Keratinocyte (primary cell): ENCODE measurements around the gene TRAFD1.

Experiments
- EZH2 ChIP-seq: IDR thresholded peaks from one replicate; pipeline ENCODE4 v1.6.1; 2012; ENCODE audit warnings: inconsistent platforms, mild to moderate bottlenecking, low read length, moderate library complexity
- TF ChIP-seq, protein P1 (sequence below), 3 experiments: IDR thresholded peaks in 1 of 3; conservative IDR thresholded peaks in 1 of 3; optimal IDR thresholded peaks in 1 of 3; 2 replicates in 2 of 3; 3 replicates in 1 of 3; pipeline versions ENCODE3 to v1.5.1; 2011; ENCODE audit warnings: low read length in 3 of 3, mild to moderate bottlenecking in 3 of 3, moderate library complexity in 2 of 3, control low read depth in 1 of 3, inconsistent platforms in 1 of 3; ENCODE audit not compliant: insufficient read depth in 2 of 3; ENCODE audit errors: extremely low read depth in 1 of 3

DNA sequence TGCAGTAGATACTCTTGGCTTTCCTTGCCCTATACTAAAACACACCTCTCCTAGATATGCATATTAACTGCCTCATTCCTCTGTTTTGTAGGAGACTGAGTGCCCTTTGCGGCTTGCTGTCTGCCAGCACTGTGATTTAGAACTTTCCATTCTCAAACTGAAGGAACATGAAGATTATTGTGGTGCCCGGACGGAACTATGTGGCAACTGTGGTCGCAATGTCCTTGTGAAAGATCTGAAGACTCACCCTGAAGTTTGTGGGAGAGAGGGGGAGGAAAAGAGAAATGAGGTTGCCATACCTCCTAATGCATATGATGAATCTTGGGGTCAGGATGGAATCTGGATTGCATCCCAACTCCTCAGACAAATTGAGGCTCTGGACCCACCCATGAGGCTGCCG, 15.4 kb downstream of the TRAFD1 start:
- no peak for TF ChIP-seq EZH2
- TF ChIP-seq, protein P1, sequence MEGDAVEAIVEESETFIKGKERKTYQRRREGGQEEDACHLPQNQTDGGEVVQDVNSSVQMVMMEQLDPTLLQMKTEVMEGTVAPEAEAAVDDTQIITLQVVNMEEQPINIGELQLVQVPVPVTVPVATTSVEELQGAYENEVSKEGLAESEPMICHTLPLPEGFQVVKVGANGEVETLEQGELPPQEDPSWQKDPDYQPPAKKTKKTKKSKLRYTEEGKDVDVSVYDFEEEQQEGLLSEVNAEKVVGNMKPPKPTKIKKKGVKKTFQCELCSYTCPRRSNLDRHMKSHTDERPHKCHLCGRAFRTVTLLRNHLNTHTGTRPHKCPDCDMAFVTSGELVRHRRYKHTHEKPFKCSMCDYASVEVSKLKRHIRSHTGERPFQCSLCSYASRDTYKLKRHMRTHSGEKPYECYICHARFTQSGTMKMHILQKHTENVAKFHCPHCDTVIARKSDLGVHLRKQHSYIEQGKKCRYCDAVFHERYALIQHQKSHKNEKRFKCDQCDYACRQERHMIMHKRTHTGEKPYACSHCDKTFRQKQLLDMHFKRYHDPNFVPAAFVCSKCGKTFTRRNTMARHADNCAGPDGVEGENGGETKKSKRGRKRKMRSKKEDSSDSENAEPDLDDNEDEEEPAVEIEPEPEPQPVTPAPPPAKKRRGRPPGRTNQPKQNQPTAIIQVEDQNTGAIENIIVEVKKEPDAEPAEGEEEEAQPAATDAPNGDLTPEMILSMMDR (optimal IDR thresholded peaks at IDR 0.05 in 1 of 3, IDR thresholded peaks at IDR 0.05 in 1 of 3, conservative IDR thresholded peaks at IDR 0.05 in 1 of 3; ENCODE audit: extremely low read depth in 1 of 3, insufficient read depth in 2 of 3, low read length in 3 of 3): no peak
